Osteocyte (in vitro differentiated cells): Measurements from ENCODE around the gene MPRIP. TPM values are rescaled to one million over a fixed set of nuclear protein-coding genes. Genes with fewer than 3 reads are reported as not detected.

ENCODE experiments used
- DNase-seq: peaks from one replicate; pipeline ENCODE4 v3.0.0; 2021; ENCODE audit warnings: mixed read lengths; ENCODE audit not compliant: unreplicated experiment; ENCODE audit errors: extremely low spot score
- H3K27ac Mint-ChIP-seq: one replicate; pipeline ENCODE4 v1.8.0; 2021; ENCODE audit warnings: mild to moderate bottlenecking, mixed read lengths; ENCODE audit not compliant: unreplicated experiment
- H3K27me3 Mint-ChIP-seq: one replicate; pipeline ENCODE4 v1.8.0; 2021; ENCODE audit warnings: mixed read lengths; ENCODE audit not compliant: unreplicated experiment
- H3K36me3 Mint-ChIP-seq: one replicate; pipeline ENCODE4 v1.8.0; 2021; ENCODE audit warnings: mixed read lengths; ENCODE audit not compliant: unreplicated experiment
- H3K4me1 Mint-ChIP-seq: one replicate; pipeline ENCODE4 v1.8.0; 2021; ENCODE audit warnings: mixed read lengths; ENCODE audit not compliant: unreplicated experiment
- H3K4me3 Mint-ChIP-seq: one replicate; pipeline ENCODE4 v1.8.0; 2021; ENCODE audit warnings: mild to moderate bottlenecking, moderate library complexity, mixed read lengths; ENCODE audit not compliant: unreplicated experiment
- H3K9me3 Mint-ChIP-seq: one replicate; pipeline ENCODE4 v1.8.0; 2021; ENCODE audit warnings: mixed read lengths; ENCODE audit not compliant: unreplicated experiment
- total RNA-seq: library from RNA; stranded (reverse); gene quantifications from 2 replicates; pipeline ENCODE4 v1.2.1, GENCODE V29; 2021
- TF ChIP-seq, protein P1 (sequence below): fragments of 200-600 bp; sonication (generic); IDR thresholded peaks from 2 replicates; pipeline ENCODE4 v1.5.0; 2021; ENCODE audit warnings: antibody characterized with exemption, mild to moderate bottlenecking, moderate library complexity

The MPRIP gene
- total RNA-seq, 1 donor from 2014 or later: 206 TPM

GRCh38 chr17:17096438-17097178, 54.4 kb downstream of the MPRIP start:
- Mint-ChIP-seq H3K36me3 (peaks cover 6% of the 10 kb centered on the region), H3K4me1 (peaks cover 75% of the 10 kb centered on the region), H3K27ac (peak overlapping the region; percentile 36), H3K4me3 (no peak overlapping the region), H3K9me3 (no peaks in the 10 kb centered on the region), H3K27me3 (no peaks in the 10 kb centered on the region)
- no peak for DNase-seq
- TF ChIP-seq, protein P1, sequence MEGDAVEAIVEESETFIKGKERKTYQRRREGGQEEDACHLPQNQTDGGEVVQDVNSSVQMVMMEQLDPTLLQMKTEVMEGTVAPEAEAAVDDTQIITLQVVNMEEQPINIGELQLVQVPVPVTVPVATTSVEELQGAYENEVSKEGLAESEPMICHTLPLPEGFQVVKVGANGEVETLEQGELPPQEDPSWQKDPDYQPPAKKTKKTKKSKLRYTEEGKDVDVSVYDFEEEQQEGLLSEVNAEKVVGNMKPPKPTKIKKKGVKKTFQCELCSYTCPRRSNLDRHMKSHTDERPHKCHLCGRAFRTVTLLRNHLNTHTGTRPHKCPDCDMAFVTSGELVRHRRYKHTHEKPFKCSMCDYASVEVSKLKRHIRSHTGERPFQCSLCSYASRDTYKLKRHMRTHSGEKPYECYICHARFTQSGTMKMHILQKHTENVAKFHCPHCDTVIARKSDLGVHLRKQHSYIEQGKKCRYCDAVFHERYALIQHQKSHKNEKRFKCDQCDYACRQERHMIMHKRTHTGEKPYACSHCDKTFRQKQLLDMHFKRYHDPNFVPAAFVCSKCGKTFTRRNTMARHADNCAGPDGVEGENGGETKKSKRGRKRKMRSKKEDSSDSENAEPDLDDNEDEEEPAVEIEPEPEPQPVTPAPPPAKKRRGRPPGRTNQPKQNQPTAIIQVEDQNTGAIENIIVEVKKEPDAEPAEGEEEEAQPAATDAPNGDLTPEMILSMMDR: no peak

- DNase-seq: no peak
- H3K4me1 Mint-ChIP-seq: peaks cover 70% of the 10 kb centered on the region
- no peaks in the 10 kb centered on the region for H3K9me3 Mint-ChIP-seq
- H3K27me3 Mint-ChIP-seq: no peaks in the 10 kb centered on the region
- H3K27ac Mint-ChIP-seq: peak overlapping the region; percentile 84
- no peak overlapping the region for H3K4me3 Mint-ChIP-seq
- TF ChIP-seq, protein P1: no peak
- H3K36me3 Mint-ChIP-seq: peaks cover 6% of the 10 kb centered on the region
Observed at GRCh38 chr17:17097763-17098345, 55.6 kb downstream of the MPRIP start.

GRCh38 chr17:17098551-17099179, 56.4 kb downstream of the MPRIP start:
- Mint-ChIP-seq H3K27me3 (no peaks in the 10 kb centered on the region), H3K36me3 (peaks cover 6% of the 10 kb centered on the region), H3K4me3 (no peak overlapping the region), H3K27ac (peak overlapping the region; percentile 84), H3K9me3 (no peaks in the 10 kb centered on the region), H3K4me1 (peaks cover 63% of the 10 kb centered on the region)
- TF ChIP-seq, protein P1: no peak
- DNase-seq: no peak

- Mint-ChIP-seq H3K4me1 (peaks cover 39% of the 10 kb centered on the region), H3K27me3 (no peaks in the 10 kb centered on the region), H3K9me3 (no peaks in the 10 kb centered on the region), H3K36me3 (peaks cover 12% of the 10 kb centered on the region), H3K27ac (no peak overlapping the region), H3K4me3 (no peak overlapping the region)
- TF ChIP-seq, protein P1: no peak
- DNase-seq: no peak
Observed at GRCh38 chr17:17102176-17102575, 59.9 kb downstream of the MPRIP start.

DNA sequence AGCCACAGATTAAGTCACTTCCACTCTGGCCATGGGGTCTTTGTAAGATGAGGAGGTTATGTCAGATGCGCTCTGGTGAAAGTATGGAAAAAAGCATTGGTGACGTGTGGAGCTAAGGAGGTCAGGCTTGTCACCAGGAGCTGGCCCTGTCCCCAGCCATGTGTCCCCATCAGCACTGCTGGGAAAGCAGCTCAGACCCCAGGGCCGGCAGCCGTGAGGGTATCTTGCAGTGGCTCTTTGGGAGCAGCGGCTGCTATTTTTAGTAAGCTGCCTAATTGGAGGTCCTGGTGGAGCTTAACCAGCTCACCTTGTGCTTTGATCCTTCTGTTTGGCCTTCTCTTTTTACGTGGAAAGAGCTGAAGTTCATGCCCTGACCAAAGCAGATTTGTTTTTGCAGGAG, 60.9 kb downstream of the MPRIP start:
- peaks cover 36% of the 10 kb centered on the region for H3K4me1 Mint-ChIP-seq
- no peaks in the 10 kb centered on the region for H3K9me3 Mint-ChIP-seq
- H3K27me3 Mint-ChIP-seq: no peaks in the 10 kb centered on the region
- TF ChIP-seq, protein P1: no peak
- no peak overlapping the region for H3K4me3 Mint-ChIP-seq
- H3K36me3 Mint-ChIP-seq: peaks cover 8% of the 10 kb centered on the region
- no peak overlapping the region for H3K27ac Mint-ChIP-seq
- DNase-seq: no peak
